C1 segment of cervical spinal cord (tissue), 14 donors: ENCODE results near the gene NR1D1.

Experiments used
- DNase-seq, 14 donors: peaks; one replicate each; lab custom pipeline; 2025; lab: John Stamatoyannopoulos, UW

The NR1D1 gene

GRCh38 chr17:40111221-40112128 is 11.1 kb upstream of the NR1D1 start:
- DNase-seq, result peak in 11 of 14 donors; percentile 59 to 94 (median 81)

GRCh38 chr17:40110026-40110845 is 9.8 kb upstream of the NR1D1 start:
- no peak for DNase-seq

- DNase-seq, result no peak
Observed at GRCh38 chr17:40108970-40109824, 8.8 kb upstream of the NR1D1 start.

- DNase-seq, result peak in 1 of 14 donors; percentile 68
Observed at GRCh38 chr17:40107522-40108174, 7.3 kb upstream of the NR1D1 start.

GRCh38 chr17:40106760-40107521 is 6.6 kb upstream of the NR1D1 start:
- DNase-seq, result peak in 3 of 14 donors; percentile 25 to 45 (median 44)

GRCh38 chr17:40105861-40106759 is 5.7 kb upstream of the NR1D1 start:
- DNase-seq, result no peak

- no peak for DNase-seq
Observed at GRCh38 chr17:40104594-40105486, 4.5 kb upstream of the NR1D1 start.

- no peak for DNase-seq
Observed at GRCh38 chr17:40103688-40104087, 3.3 kb upstream of the NR1D1 start.

GRCh38 chr17:40103071-40103661 is 2.8 kb upstream of the NR1D1 start:
- no peak for DNase-seq

GRCh38 chr17:40101367-40102210 is 1.2 kb upstream of the NR1D1 start:
- DNase-seq, result no peak

GRCh38 chr17:40100669-40101366 is 429 bp upstream of the NR1D1 start:
- DNase-seq, result peak; percentile 83 to 99 (median 95)

- DNase-seq, result peak in 1 of 14 donors; percentile 56
Observed at GRCh38 chr17:40099619-40100418, 570 bp downstream of the NR1D1 start.

- DNase-seq, result peak in 13 of 14 donors; percentile 70 to 99 (median 94)
Observed at GRCh38 chr17:40098846-40099618, 1.4 kb downstream of the NR1D1 start.
